ENCODE measurements around the gene CYP3A7. TPM values are rescaled to one million over a fixed set of nuclear protein-coding genes. Genes with fewer than 3 reads are reported as not detected.

The CYP3A7 gene
- total and polyA plus RNA-seq, 2 of the 4 experiments (the other 2 are of a cell fraction), result not detected

DNA sequence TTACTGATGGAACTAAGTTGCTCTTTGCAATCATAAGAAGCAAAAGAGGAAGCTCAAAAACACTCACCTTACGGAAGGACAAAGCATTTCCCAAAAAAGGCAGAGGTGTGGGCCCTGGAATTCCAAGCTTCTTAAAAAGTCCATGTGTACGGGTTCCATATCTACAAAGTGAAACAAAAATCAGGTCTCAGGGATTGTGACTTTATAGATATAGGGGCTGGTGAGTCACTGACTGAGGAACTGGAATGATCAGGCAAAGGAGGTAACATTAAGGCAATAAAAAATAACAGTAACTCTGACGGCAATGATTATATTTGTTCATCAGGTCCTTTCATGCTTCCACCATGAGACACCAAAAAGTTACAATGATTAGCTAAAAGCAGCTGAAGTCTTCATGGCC is 4.0 kb downstream of the CYP3A7 start:
- no peak for ATAC-seq (ENCODE audit: low read depth)
- BruUV-seq (replicated peaks), result no TSS peak
- no peak overlapping the region for H3K4me3 ChIP-seq (ENCODE audit: insufficient read depth, low read depth, low read length)
- H3K18ac ChIP-seq (ENCODE audit: low read depth, low read length), result no peak overlapping the region
- H2AK9ac ChIP-seq (replicated peaks; ENCODE audit: low read depth, low read length, poor library complexity), result no peak overlapping the region
- H3K27ac ChIP-seq (ENCODE audit: insufficient read depth, low read length), result no peak overlapping the region
- ChIA-PET CTCF (no interaction called here), POLR2A (ENCODE audit: unreplicated experiment) (no interaction called here)
- dilution Hi-C loops (cut with HindIII; ENCODE audit: low sequenced_read_pairs, unreplicated experiment), result no loop called here
- H4K20me1 ChIP-seq (ENCODE audit: insufficient read depth, low read length), result no peaks in the 10 kb centered on the region
- H2AFZ ChIP-seq (replicated peaks; ENCODE audit: low read length, poor library complexity), result no peak overlapping the region
- H4K8ac ChIP-seq (ENCODE audit: low read depth in 2 of 2, low read length in 2 of 2), result no peak overlapping the region
- H4K5ac ChIP-seq (ENCODE audit: low read depth, low read length), result no peak overlapping the region
- H3K79me1 ChIP-seq (ENCODE audit: low read depth in 1 of 2, low read length in 2 of 2), result no peaks in the 10 kb centered on the region
- H3K14ac ChIP-seq (replicated peaks; ENCODE audit: low read depth, low read length), result no peak overlapping the region
- in situ Hi-C loops (cut with MboI; ENCODE audit: low sequenced_read_pairs), result no loop called here
- no peak overlapping the region for H3K56ac ChIP-seq (ENCODE audit: extremely low read depth, insufficient read depth, low read length)
- H2BK120ac ChIP-seq (ENCODE audit: low read depth, low read length), result no peak overlapping the region
- no peaks in the 10 kb centered on the region for H3K4me1 ChIP-seq (ENCODE audit: control insufficient read depth, insufficient read depth, low read length)
- H3K36me3 ChIP-seq (ENCODE audit: control insufficient read depth, insufficient read depth, low read length), result no peaks in the 10 kb centered on the region
- H2BK15ac ChIP-seq (ENCODE audit: low read depth, low read length), result no peak overlapping the region
- TF ChIP-seq, protein P1, sequence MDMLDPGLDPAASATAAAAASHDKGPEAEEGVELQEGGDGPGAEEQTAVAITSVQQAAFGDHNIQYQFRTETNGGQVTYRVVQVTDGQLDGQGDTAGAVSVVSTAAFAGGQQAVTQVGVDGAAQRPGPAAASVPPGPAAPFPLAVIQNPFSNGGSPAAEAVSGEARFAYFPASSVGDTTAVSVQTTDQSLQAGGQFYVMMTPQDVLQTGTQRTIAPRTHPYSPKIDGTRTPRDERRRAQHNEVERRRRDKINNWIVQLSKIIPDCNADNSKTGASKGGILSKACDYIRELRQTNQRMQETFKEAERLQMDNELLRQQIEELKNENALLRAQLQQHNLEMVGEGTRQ (IDR thresholded peaks at IDR 0.05; ENCODE audit: low read depth, low read length), result no peak
- TF ChIP-seq CEBPB (IDR thresholded peaks at IDR 0.05; ENCODE audit: low read depth, low read length), result no peak
- TF ChIP-seq, protein P2, sequence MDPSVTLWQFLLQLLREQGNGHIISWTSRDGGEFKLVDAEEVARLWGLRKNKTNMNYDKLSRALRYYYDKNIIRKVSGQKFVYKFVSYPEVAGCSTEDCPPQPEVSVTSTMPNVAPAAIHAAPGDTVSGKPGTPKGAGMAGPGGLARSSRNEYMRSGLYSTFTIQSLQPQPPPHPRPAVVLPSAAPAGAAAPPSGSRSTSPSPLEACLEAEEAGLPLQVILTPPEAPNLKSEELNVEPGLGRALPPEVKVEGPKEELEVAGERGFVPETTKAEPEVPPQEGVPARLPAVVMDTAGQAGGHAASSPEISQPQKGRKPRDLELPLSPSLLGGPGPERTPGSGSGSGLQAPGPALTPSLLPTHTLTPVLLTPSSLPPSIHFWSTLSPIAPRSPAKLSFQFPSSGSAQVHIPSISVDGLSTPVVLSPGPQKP (IDR thresholded peaks at IDR 0.05; ENCODE audit: borderline replicate concordance, low read depth, low read length), result no peak
- no peak for TF ChIP-seq RAD21 (IDR thresholded peaks at IDR 0.05; ENCODE audit: low read length)
- TF ChIP-seq BHLHE40 (IDR thresholded peaks at IDR 0.05; ENCODE audit: low read depth, low read length), result no peak
- TF ChIP-seq MAZ (IDR thresholded peaks at IDR 0.05; ENCODE audit: borderline replicate concordance, low read depth, low read length), result no peak
- no peak for TF ChIP-seq POLR2A (IDR thresholded peaks at IDR 0.05; ENCODE audit: low read depth, low read length)
- no peak for TF ChIP-seq CHD1 (IDR thresholded peaks at IDR 0.05; ENCODE audit: low read depth, low read length)
- no peak for TF ChIP-seq RFX5 (IDR thresholded peaks at IDR 0.05; ENCODE audit: low read depth, low read length)
- TF ChIP-seq, protein P3, sequence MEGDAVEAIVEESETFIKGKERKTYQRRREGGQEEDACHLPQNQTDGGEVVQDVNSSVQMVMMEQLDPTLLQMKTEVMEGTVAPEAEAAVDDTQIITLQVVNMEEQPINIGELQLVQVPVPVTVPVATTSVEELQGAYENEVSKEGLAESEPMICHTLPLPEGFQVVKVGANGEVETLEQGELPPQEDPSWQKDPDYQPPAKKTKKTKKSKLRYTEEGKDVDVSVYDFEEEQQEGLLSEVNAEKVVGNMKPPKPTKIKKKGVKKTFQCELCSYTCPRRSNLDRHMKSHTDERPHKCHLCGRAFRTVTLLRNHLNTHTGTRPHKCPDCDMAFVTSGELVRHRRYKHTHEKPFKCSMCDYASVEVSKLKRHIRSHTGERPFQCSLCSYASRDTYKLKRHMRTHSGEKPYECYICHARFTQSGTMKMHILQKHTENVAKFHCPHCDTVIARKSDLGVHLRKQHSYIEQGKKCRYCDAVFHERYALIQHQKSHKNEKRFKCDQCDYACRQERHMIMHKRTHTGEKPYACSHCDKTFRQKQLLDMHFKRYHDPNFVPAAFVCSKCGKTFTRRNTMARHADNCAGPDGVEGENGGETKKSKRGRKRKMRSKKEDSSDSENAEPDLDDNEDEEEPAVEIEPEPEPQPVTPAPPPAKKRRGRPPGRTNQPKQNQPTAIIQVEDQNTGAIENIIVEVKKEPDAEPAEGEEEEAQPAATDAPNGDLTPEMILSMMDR (conservative IDR thresholded peaks at IDR 0.05; ENCODE audit: low read depth, low read length), result no peak
- TF ChIP-seq SMC3 (IDR thresholded peaks at IDR 0.05; ENCODE audit: low read depth, low read length), result no peak
- H3K9ac ChIP-seq (ENCODE audit: low read depth, low read length), result no peak overlapping the region
- H3K9me3 ChIP-seq (ENCODE audit: control insufficient read depth, insufficient read depth, low read length), result no peaks in the 10 kb centered on the region
- intact Hi-C loops (cut with micrococcal nuclease), result no loop called here
- DNase-seq, result no peak
- no peak overlapping the region for H2AK5ac ChIP-seq (ENCODE audit: low read depth, low read length)
- H2BK20ac ChIP-seq (ENCODE audit: low read depth, low read length), result no peak overlapping the region
- H2BK5ac ChIP-seq (ENCODE audit: low read depth, low read length, poor library complexity, severe bottlenecking), result no peak overlapping the region
- 80% methylated on average over 1 of the region's 3 CpGs; no CpG with 5 or more reads in 1 of the 2 experiments for WGBS, 2 experiments (ENCODE audit: extremely low coverage in 2 of 2, insufficient read length in 1 of 2)
- H3K9me1 ChIP-seq (ENCODE audit: insufficient read depth, low read length), result no peaks in the 10 kb centered on the region
- H4K91ac ChIP-seq (ENCODE audit: insufficient read depth, low read depth, low read length), result no peak overlapping the region
- H3K27me3 ChIP-seq (ENCODE audit: control insufficient read depth, insufficient read depth, low read length), result peaks cover 2% of the 10 kb centered on the region
- H3K4ac ChIP-seq (ENCODE audit: low read depth, low read length), result no peak overlapping the region
- H3K4me2 ChIP-seq (ENCODE audit: low read depth, low read length), result no peak overlapping the region
- no peak overlapping the region for H3K23ac ChIP-seq (ENCODE audit: low read depth, low read length)

Measured in IMR-90 (cell line).